ENCODE measurements around the gene ZNF335.

Gene ZNF335

DNA sequence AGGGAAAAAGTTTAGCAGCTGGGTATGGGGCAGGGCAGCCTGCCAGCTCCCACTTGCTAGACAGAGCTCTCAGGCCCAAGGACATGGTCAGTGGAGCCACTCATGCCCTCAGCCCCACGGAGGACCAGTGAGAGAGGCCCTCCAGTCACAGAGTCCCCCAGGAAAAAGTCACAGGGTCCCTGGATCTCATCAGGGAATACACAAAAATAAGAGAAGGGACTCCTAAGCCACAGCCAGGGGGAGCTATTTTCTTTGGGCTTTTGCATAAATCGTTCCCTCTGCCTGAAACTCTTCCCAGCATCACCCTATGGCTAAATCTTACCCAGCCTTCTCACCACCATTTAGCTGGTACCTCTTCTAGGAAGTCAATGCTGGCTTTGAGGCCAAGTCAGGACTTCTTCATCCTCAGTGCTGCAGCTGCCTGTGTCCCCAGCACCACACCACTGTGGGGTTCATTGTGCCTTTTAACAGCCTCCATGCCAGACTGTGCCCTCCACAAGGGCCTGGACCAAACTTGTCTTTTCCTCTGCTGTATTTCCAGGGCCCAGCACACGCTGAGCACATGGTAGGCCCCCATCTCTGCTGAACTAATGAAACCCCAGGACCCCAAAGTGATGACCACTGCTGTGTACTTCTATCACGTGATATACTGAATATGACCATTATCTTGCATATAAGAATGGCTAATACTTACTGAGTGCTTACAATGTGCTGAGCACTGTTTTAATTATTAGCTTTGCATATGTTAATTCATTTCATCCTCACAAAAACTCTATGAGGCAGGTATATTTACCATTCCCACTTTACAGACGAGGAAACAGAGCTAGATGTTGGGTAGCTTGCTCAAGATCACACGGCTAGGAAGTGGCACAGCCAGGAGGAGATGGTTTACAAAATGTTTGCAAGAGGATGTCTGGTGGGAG lies 2.0 kb downstream of the ZNF335 start:
- Histone ChIP-seq H3K4me3 (ENCODE audit: low read length) (no peak overlapping the region; the same call in 1 of the 2 replicates), H3K27ac (ENCODE audit: low read depth, low read length) (no peak overlapping the region)
- WGBS, result 61% methylated on average over 6 of the region's 6 CpGs

DNA sequence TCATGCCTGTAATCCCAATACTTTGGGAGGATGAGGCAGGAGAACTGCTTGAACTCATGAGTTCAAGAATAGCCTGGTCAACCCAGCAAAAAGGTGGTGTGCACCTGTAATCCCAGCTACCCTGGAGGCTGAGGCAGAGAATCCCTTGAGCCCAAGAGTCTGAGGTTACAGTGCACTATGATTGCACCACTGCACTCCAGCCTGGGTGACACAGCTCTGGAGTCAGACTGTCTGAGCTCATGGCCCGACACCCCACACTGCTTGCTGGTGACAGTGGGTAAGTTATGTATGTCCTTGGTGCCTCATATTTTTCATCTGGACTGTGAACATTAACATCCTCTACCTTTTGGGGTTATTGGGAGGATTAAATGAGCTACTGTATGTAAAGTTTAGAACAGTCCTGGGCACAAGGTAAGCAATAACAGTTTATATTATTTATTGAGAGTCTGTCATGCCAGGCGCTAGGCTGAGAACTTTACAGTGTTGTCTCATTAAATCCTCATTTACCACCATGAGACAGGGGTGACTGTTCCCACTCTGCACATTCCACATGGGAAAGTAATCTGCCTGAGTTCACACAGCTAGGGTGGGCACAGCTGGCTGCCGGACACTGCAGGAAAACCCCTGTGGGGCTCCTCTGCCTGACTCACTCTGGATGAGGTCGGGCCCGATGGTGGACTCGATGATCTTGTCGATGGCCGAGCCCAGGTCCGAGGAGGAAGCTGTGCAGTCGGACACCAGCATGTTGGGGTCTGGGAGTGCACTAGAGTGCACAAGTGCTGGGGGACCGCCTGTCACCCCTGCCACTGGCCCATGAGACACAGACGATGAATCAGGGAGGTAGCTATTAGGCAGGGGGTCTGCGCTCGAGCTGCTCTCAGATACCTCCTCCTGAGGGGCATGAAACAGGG lies 2.9 kb downstream of the ZNF335 start:
- no peaks in the 10 kb centered on the region for H3K27me3 ChIP-seq (ENCODE audit: insufficient read depth, low read length)
- H3K4me1 ChIP-seq (ENCODE audit: insufficient read depth, low read length), result peaks cover 4% of the 10 kb centered on the region; the same call in 1 of the 2 replicates
- H3K9ac ChIP-seq (ENCODE audit: low read depth, low read length), result no peak overlapping the region
- H3K9me3 ChIP-seq (ENCODE audit: insufficient read depth, low read depth, low read length), result no peaks in the 10 kb centered on the region
- H3K4me3 ChIP-seq (ENCODE audit: low read length), result no peak overlapping the region
- no peak overlapping the region for H3K27ac ChIP-seq (ENCODE audit: low read depth, low read length)
- WGBS, result 94% methylated on average over 14 of the region's 14 CpGs
- peaks cover 44% of the 10 kb centered on the region for H3K36me3 ChIP-seq (ENCODE audit: insufficient read depth, low read length)

More for the DNA sequence above, 2.0 kb downstream of the ZNF335 start:
- peaks cover 4% of the 10 kb centered on the region; the same call in 1 of the 2 replicates for H3K4me1 ChIP-seq (ENCODE audit: insufficient read depth, low read length)
- H3K36me3 ChIP-seq (ENCODE audit: insufficient read depth, low read length), result peaks cover 36% of the 10 kb centered on the region
- no peaks in the 10 kb centered on the region for H3K27me3 ChIP-seq (ENCODE audit: insufficient read depth, low read length)
- H3K9ac ChIP-seq (ENCODE audit: low read depth, low read length), result no peak overlapping the region
- no peaks in the 10 kb centered on the region for H3K9me3 ChIP-seq (ENCODE audit: insufficient read depth, low read depth, low read length)

DNA sequence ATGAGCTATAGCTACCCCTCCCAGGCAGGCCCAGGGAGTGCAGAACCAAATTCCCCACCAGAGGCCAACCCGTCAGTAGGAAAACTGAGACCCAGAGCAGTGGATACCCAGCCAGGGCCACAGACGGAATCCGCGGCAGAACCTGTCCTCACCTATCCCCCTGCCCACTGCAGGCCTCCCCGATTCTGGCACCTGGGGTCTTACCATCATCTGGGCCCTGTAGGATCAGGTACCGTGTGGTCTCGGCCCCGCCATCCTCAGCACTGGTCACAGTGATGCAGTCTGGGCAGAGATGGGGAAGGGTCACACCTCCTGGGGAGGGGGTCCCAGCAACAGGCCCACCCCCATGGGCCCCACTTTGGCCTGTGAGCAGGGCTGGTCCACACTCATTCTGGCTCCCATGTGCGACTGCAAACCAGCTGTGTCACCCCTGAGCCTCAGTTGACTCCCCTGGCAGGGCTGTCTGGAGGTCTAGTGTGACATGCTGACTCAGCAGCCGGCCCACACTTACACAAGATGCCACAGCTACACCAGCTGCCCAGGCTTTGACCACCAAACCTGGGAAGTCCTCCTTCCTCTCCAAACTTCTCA lies 3.8 kb downstream of the ZNF335 start:
- H3K4me3 ChIP-seq (ENCODE audit: low read length), result no peak overlapping the region
- H3K36me3 ChIP-seq (ENCODE audit: insufficient read depth, low read length), result peaks cover 53% of the 10 kb centered on the region
- H3K27me3 ChIP-seq (ENCODE audit: insufficient read depth, low read length), result no peaks in the 10 kb centered on the region
- WGBS, result 94% methylated on average over 10 of the region's 10 CpGs
- no peak overlapping the region for H3K9ac ChIP-seq (ENCODE audit: low read depth, low read length)
- H3K4me1 ChIP-seq (ENCODE audit: insufficient read depth, low read length), result peaks cover 4% of the 10 kb centered on the region; the same call in 1 of the 2 replicates
- no peak overlapping the region for H3K27ac ChIP-seq (ENCODE audit: low read depth, low read length)
- no peaks in the 10 kb centered on the region for H3K9me3 ChIP-seq (ENCODE audit: insufficient read depth, low read depth, low read length)

DNA sequence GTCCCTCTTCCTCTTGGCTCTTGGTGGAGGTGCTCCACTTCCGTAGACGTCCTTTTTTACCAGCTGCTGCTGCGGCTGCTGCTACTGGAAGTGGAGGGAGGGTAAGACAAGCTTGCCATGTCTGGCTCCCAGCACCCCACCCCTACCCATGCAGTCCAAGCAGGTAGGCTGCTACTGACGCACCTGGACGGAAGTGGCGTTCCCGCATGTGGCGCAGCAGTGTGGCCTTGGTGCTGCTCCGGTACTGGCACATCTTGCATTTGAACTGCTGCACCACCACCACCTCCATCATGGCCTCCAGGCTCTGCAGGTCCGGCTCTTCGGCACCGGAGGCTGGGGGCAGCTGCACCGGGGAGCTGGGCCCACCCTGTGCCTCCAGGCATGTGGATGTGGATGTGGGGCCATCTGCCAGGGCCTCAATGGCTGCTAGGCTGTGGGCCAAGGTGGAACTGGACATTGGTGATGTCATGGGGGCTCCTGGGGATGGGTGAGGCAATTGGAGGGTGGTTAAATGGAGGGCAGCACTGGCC lies 4.4 kb downstream of the ZNF335 start:
- H3K4me1 ChIP-seq (ENCODE audit: insufficient read depth, low read length), result peaks cover 4% of the 10 kb centered on the region; the same call in 1 of the 2 replicates
- WGBS, result 97% methylated on average over 11 of the region's 13 CpGs
- H3K9me3 ChIP-seq (ENCODE audit: insufficient read depth, low read depth, low read length), result no peaks in the 10 kb centered on the region
- H3K4me3 ChIP-seq (ENCODE audit: low read length), result no peak overlapping the region
- H3K27ac ChIP-seq (ENCODE audit: low read depth, low read length), result no peak overlapping the region
- H3K27me3 ChIP-seq (ENCODE audit: insufficient read depth, low read length), result no peaks in the 10 kb centered on the region
- peaks cover 54% of the 10 kb centered on the region for H3K36me3 ChIP-seq (ENCODE audit: insufficient read depth, low read length)
- no peak overlapping the region for H3K9ac ChIP-seq (ENCODE audit: low read depth, low read length)

DNA sequence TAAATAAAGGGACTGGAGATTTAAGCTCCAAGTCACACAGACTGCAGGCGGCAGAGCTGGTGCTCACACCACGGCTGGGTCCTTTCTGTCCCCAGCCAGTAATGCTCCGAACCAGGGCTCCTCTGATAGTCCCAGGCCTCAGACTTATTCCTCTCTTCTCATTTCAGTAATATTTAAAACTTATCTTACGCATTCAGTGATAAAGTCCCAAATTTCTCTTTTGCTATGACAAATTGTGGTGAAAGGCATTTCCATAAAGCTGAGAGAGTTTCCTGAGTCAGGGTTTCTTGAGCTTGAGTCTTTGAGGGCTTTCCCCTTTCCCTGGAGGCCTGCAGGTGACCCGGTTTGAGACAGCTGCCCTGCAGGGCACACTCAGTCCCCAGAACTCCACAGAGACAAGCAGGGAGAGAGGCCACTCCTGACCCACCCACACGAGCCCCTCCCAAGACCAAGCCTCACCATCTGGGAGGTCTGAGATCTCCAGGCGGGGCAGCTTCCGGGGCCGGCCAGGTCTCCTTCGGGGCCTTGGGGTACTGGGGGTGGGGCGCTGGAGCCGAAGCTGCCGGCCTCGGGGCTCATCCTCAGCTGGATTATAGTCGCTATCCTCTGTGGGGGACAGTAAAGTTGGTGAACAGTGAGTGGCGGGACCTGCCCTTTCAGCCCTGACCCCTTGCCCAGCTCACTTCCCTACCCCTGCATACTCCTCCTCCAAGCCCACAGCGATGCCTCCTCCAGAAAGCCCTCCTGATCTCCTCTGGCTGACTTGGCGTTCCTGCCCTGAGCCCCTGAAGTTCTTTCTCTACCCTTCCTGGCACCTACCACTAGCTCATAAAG lies 6.6 kb downstream of the ZNF335 start:
- H3K36me3 ChIP-seq (ENCODE audit: insufficient read depth, low read length), result peaks cover 76% of the 10 kb centered on the region
- H3K27ac ChIP-seq (ENCODE audit: low read depth, low read length), result no peak overlapping the region
- H3K9me3 ChIP-seq (ENCODE audit: insufficient read depth, low read depth, low read length), result no peaks in the 10 kb centered on the region
- H3K9ac ChIP-seq (ENCODE audit: low read depth, low read length), result no peak overlapping the region
- no peak overlapping the region for H3K4me3 ChIP-seq (ENCODE audit: low read length)
- H3K27me3 ChIP-seq (ENCODE audit: insufficient read depth, low read length), result no peaks in the 10 kb centered on the region
- H3K4me1 ChIP-seq (ENCODE audit: insufficient read depth, low read length), result 0 out of 2 replicates have a peak, but pooled peaks cover 2% of the 10 kb centered on the region
- WGBS, result 94% methylated on average over 18 of the region's 18 CpGs

DNA sequence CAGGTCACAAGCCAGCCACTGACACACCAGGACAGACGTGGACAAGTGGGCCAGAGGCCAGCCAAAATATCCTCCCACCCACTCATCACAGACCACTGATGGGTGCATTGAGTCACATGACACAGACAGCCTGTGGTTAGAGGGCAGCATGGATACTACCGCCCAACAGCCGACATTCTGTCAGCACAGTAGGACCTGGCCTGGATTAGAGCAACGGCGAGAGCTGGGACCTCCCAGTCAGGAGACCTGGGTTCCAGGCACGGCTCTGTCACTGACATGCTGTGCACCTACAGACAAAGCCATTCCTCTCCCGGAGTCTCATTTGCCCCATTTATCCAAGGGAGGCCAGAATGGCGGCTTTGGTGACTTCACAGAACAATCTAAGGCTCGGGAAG lies 8.0 kb downstream of the ZNF335 start:
- H3K4me1 ChIP-seq (ENCODE audit: insufficient read depth, low read length), result no peaks in the 10 kb centered on the region
- H3K36me3 ChIP-seq (ENCODE audit: insufficient read depth, low read length), result peaks cover 86% of the 10 kb centered on the region
- H3K9ac ChIP-seq (ENCODE audit: low read depth, low read length), result no peak overlapping the region
- 93% methylated on average over 9 of the region's 9 CpGs for WGBS
- no peak overlapping the region for H3K4me3 ChIP-seq (ENCODE audit: low read length)
- no peaks in the 10 kb centered on the region for H3K9me3 ChIP-seq (ENCODE audit: insufficient read depth, low read depth, low read length)
- no peak overlapping the region for H3K27ac ChIP-seq (ENCODE audit: low read depth, low read length)
- H3K27me3 ChIP-seq (ENCODE audit: insufficient read depth, low read length), result no peaks in the 10 kb centered on the region

DNA sequence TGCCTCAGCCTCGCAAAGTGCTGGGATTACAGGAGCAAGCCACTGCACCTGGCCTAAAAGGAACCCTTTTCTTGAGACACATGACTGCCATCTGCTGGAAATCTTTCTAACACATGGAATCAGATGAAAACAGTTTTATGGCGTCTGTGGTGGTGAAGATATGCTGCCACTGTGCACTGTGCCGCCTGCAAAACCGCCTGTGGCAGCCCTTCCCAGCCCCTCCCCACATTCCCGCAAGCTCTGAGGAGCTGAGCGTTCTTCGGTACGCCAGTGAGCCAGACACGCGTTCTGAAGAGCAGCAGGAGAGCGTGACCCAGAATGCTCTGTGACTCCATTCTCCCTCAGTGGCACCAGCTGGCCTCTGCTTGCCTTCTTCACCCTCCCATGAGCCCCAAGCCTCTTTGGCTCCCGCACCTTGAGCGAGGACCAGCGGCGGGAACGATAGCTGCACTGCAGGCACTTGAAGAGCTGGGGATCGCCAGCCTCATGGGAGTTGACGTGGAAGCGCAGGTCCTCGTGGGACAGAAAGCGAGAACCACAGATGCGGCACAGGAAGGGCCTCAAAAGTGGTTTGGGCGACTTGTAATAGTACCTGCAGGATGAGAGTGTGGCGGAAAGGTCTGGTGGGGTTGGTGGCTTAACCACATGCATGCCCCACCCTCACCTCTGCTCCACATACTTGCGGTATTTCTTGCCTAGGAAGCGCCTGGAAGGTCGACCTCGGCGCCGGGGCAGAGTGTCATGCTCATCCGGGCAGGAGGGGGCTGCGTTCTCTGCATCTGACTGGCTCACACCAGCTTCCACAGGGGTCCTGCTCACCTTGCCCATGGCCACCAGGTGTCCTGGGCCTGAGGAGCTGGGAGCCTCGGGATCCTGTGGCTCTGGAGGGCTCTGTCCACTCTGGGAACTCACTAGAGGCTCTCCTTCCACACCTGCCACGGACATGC lies 8.7 kb downstream of the ZNF335 start:
- H3K9me3 ChIP-seq (ENCODE audit: insufficient read depth, low read depth, low read length), result no peaks in the 10 kb centered on the region
- H3K36me3 ChIP-seq (ENCODE audit: insufficient read depth, low read length), result peaks cover 86% of the 10 kb centered on the region

DNA sequence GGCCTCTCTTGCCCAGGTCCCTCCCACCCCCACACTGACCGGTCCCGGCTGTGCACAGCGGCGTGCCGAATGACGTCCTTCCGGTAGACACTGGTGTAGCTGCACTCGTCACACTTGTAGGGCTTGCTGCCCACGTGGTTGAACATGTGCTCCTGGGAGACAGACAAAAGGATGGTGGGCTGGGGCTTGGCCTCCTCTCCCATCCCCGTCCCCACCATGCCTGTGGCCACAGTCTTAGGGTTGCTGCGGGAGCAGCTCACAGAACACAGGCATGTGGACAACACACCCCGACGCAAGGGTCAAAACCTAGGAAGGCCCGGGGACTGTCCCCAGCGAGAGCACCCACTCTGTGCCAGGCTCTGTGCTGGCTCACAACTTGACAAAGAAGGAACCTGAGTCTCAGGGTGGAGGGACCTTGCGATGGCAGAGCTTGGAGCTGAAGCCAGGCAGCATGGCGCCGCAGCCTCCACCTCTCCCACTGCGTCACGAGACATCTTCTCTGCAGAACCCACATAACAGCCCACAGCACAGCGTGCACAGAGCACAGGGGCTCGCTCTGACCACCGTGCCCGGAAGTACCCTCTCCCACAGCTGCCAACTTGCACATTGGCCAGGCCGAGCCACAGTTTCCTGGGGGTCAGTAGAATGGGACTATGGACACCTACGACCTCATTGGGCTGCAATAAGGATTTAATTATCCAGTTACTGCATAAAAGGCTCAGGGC lies 9.8 kb downstream of the ZNF335 start:
- Histone ChIP-seq H3K4me1 (ENCODE audit: insufficient read depth, low read length) (no peaks in the 10 kb centered on the region), H3K36me3 (ENCODE audit: insufficient read depth, low read length) (peaks cover 85% of the 10 kb centered on the region), H3K9ac (ENCODE audit: low read depth, low read length) (no peak overlapping the region), H3K27ac (ENCODE audit: low read depth, low read length) (no peak overlapping the region), H3K27me3 (ENCODE audit: insufficient read depth, low read length) (no peaks in the 10 kb centered on the region), H3K4me3 (ENCODE audit: low read length) (no peak overlapping the region), H3K9me3 (ENCODE audit: insufficient read depth, low read depth, low read length) (no peaks in the 10 kb centered on the region)
- WGBS, result 93% methylated on average over 26 of the region's 26 CpGs

More for the DNA sequence above, 8.7 kb downstream of the ZNF335 start:
- H3K27me3 ChIP-seq (ENCODE audit: insufficient read depth, low read length), result no peaks in the 10 kb centered on the region
- H3K9ac ChIP-seq (ENCODE audit: low read depth, low read length), result no peak overlapping the region
- H3K4me3 ChIP-seq (ENCODE audit: low read length), result no peak overlapping the region
- no peak overlapping the region for H3K27ac ChIP-seq (ENCODE audit: low read depth, low read length)
- H3K4me1 ChIP-seq (ENCODE audit: insufficient read depth, low read length), result no peaks in the 10 kb centered on the region
- 95% methylated on average over 34 of the region's 34 CpGs for WGBS

DNA sequence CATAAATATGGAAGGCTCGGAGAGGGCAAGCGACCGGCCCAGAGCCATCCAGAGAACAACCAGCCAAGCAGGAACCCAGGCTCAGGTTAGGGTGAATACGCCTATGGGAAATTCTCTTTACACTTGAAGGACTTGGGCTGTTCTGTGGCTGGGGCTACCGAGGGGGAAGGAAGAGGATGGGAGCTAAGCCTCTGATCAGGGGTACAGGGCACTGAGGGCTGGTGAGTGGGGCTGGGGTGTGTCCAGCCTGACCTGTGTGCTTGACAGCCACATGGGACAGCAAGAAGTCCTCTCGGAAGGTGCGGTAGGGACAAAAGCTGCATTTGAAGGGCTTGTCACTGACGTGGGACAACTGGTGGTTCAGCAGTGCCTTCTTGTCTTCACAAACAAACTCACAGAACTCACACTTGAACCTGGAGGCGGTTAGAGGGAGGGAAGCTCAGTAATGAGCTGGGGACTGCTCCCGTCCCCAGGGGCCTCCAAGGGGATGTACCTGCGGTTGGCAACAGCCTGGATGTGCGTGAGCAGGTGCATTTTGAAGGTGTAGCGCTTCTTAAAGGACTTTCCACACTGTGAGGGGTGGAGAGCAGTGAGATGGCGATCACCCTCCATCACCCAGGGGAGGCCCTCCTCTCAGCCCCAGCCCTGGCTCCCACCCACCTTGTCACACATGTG lies 11.9 kb downstream of the ZNF335 start:
- H3K27ac ChIP-seq (ENCODE audit: low read depth, low read length), result no peak overlapping the region
- peaks cover 84% of the 10 kb centered on the region for H3K36me3 ChIP-seq (ENCODE audit: insufficient read depth, low read length)
- WGBS, result 96% methylated on average over 14 of the region's 14 CpGs
- H3K9me3 ChIP-seq (ENCODE audit: insufficient read depth, low read depth, low read length), result no peaks in the 10 kb centered on the region
- no peaks in the 10 kb centered on the region for H3K27me3 ChIP-seq (ENCODE audit: insufficient read depth, low read length)
- H3K4me1 ChIP-seq (ENCODE audit: insufficient read depth, low read length), result no peaks in the 10 kb centered on the region
- no peak overlapping the region for H3K9ac ChIP-seq (ENCODE audit: low read depth, low read length)
- no peak overlapping the region for H3K4me3 ChIP-seq (ENCODE audit: low read length)

All from HUES64 (cell line).